Activated CD4-positive, alpha-beta memory T cell treated with anti-CD3 and anti-CD28 coated beads for 36 hours (primary cell): Measurements from ENCODE around the gene CAPRIN1. TPM values are rescaled to one million over a fixed set of nuclear protein-coding genes. Genes with fewer than 3 reads are reported as not detected.
A peak's percentile ranks its signal among the peaks of the same experiment; 100 is the strongest.

Experiments
- CTCF ChIA-PET: fragments of 350-600 bp; sonication (Branson Sonifier 250); formaldehyde crosslinking; loops from one replicate; lab custom pipeline; 2021; ENCODE audit warnings: antibody characterized with exemption, inconsistent platforms; lab: Charles Lee
- POLR2A ChIA-PET: fragments of 350-600 bp; sonication (Branson Sonifier 250); formaldehyde crosslinking; loops from one replicate; lab custom pipeline; 2021; ENCODE audit warnings: antibody characterized with exemption; lab: Charles Lee
- DNase-seq: peaks from one replicate; pipeline ENCODE4 v3.0.0-alpha.2; 2020
- H3K27ac Mint-ChIP-seq: one replicate; pipeline ENCODE4 v1.8.0; 2021; ENCODE audit warnings: mixed read lengths
- H3K27me3 Mint-ChIP-seq: one replicate; pipeline ENCODE4 v1.8.0; 2021; ENCODE audit warnings: mixed read lengths
- H3K36me3 Mint-ChIP-seq: one replicate; pipeline ENCODE4 v1.8.0; 2021; ENCODE audit warnings: mixed read lengths
- H3K4me1 Mint-ChIP-seq: one replicate; pipeline ENCODE4 v1.8.0; 2021; ENCODE audit warnings: low read depth, mixed read lengths
- H3K4me3 Mint-ChIP-seq: one replicate; pipeline ENCODE4 v1.8.0; 2021; ENCODE audit warnings: mild to moderate bottlenecking, mixed read lengths
- H3K9me3 Mint-ChIP-seq: one replicate; pipeline ENCODE4 v1.8.0; 2021; ENCODE audit warnings: mixed read lengths
- intact Hi-C: fragments of 100-400 bp; cut with micrococcal nuclease; formaldehyde crosslinking; loops from one replicate; pipeline ENCODE4 v1.15.1; 2023
- total RNA-seq, 2 experiments: library from RNA; stranded (reverse); gene quantifications; one replicate each; pipeline ENCODE4 v1.2.3, GENCODE V29; 2021

Gene CAPRIN1
- total RNA-seq, 2 experiments from 2014 or later: 261 to 264 TPM

- Mint-ChIP-seq H3K27me3 (peaks cover 4% of the 10 kb centered on the region), H3K4me1 (peaks cover 45% of the 10 kb centered on the region), H3K27ac (peak overlapping the region; percentile 98), H3K4me3 (peak overlapping the region; percentile 95), H3K9me3 (no peaks in the 10 kb centered on the region), H3K36me3 (peaks cover 40% of the 10 kb centered on the region)
- ChIA-PET CTCF (interaction anchor here (0.6 to 2.3 kb wide), 9 partner anchors 9 to 363 kb away, joined by 3 to 12 read pairs (median 4); partner anchors contain the start of genes ABTB2 and CAPRIN1), POLR2A (interaction anchor here (0.6 to 1.9 kb wide), 11 partner anchors 9 to 381 kb away, joined by 3 to 11 read pairs (median 3); partner anchors contain the start of genes ABTB2, CAPRIN1 and CAT)
- DNase-seq: no peak
- intact Hi-C loops: loop anchor here (1.0 to 5.0 kb wide), 7 partner anchors 18 to 335 kb away; partner anchors contain the start of genes ABTB2 and CAPRIN1
Measured at GRCh38 chr11:34104680-34105078, 53.1 kb downstream of the CAPRIN1 start.

- DNase-seq: peak; percentile 98
- Mint-ChIP-seq H3K4me3 (peak within 1 kb of the TSS; percentile 95), H3K4me1 (peaks cover 45% of the 10 kb centered on the region), H3K9me3 (no peaks in the 10 kb centered on the region), H3K27me3 (peaks cover 4% of the 10 kb centered on the region), H3K27ac (peak within 1 kb of the TSS; percentile 98), H3K36me3 (peaks cover 42% of the 10 kb centered on the region)
- CTCF ChIA-PET: interaction anchor here (0.5 to 2.3 kb wide), 11 partner anchors 10 to 362 kb away, joined by 3 to 12 read pairs (median 4); partner anchors contain the start of genes ABTB2 and CAPRIN1
- POLR2A ChIA-PET: interaction anchor here (0.6 to 1.9 kb wide), 11 partner anchors 10 to 381 kb away, joined by 3 to 11 read pairs (median 3); partner anchors contain the start of genes ABTB2, CAPRIN1 and CAT
- intact Hi-C loops: loop anchor here (1.0 to 5.0 kb wide), 7 partner anchors 19 to 334 kb away; partner anchors contain the start of genes ABTB2 and CAPRIN1
Measured at GRCh38 chr11:34105079-34105956, 53.8 kb downstream of the CAPRIN1 start, which contains the start of gene NAT10. TSS of gene NAT10 (plus strand) at chr11:34105629. CDS start at chr11:34108226, 2,597 bp downstream.

GRCh38 chr11:34105957-34106504 lies 54.5 kb downstream of the CAPRIN1 start:
- H3K4me1 Mint-ChIP-seq: peaks cover 45% of the 10 kb centered on the region
- no peaks in the 10 kb centered on the region for H3K9me3 Mint-ChIP-seq
- CTCF ChIA-PET: interaction anchor here (0.5 to 2.3 kb wide), 6 partner anchors 55 to 362 kb away, joined by 4 to 12 read pairs (median 4); partner anchors contain the start of genes ABTB2 and CAPRIN1
- intact Hi-C loops: loop anchor here (1.0 to 5.0 kb wide), 7 partner anchors 19 to 333 kb away; partner anchors contain the start of genes ABTB2 and CAPRIN1
- H3K27me3 Mint-ChIP-seq: peaks cover 4% of the 10 kb centered on the region
- no peak for DNase-seq
- H3K36me3 Mint-ChIP-seq: peaks cover 40% of the 10 kb centered on the region
- POLR2A ChIA-PET: interaction anchor here (0.6 to 1.9 kb wide), 10 partner anchors 9 to 252 kb away, joined by 3 to 11 read pairs (median 4); partner anchors contain the start of genes ABTB2 and CAPRIN1
- peak overlapping the region; percentile 98 for H3K27ac Mint-ChIP-seq
- peak overlapping the region; percentile 95 for H3K4me3 Mint-ChIP-seq

- ChIA-PET POLR2A (no interaction called here), CTCF (no interaction called here)
- peaks cover 55% of the 10 kb centered on the region for H3K36me3 Mint-ChIP-seq
Measured at GRCh38 chr11:34111722-34112270, 60.3 kb downstream of the CAPRIN1 start.

GRCh38 chr11:34114014-34114413 lies 62.5 kb downstream of the CAPRIN1 start:
- no peak overlapping the region for H3K4me3 Mint-ChIP-seq
- H3K4me1 Mint-ChIP-seq: peaks cover 5% of the 10 kb centered on the region
- H3K27me3 Mint-ChIP-seq: no peaks in the 10 kb centered on the region
- H3K9me3 Mint-ChIP-seq: no peaks in the 10 kb centered on the region
- CTCF ChIA-PET: no interaction called here
- H3K27ac Mint-ChIP-seq: no peak overlapping the region
- POLR2A ChIA-PET: no interaction called here
- DNase-seq: no peak
- H3K36me3 Mint-ChIP-seq: peaks cover 55% of the 10 kb centered on the region
- intact Hi-C loops: no loop called here

More at GRCh38 chr11:34111722-34112270, 60.3 kb downstream of the CAPRIN1 start:
- DNase-seq: no peak
- Mint-ChIP-seq H3K9me3 (no peaks in the 10 kb centered on the region), H3K4me1 (peaks cover 18% of the 10 kb centered on the region), H3K4me3 (no peak overlapping the region), H3K27me3 (no peaks in the 10 kb centered on the region), H3K27ac (no peak overlapping the region)
- intact Hi-C loops: no loop called here

- no peak for DNase-seq
- Mint-ChIP-seq H3K4me3 (no peak overlapping the region), H3K27ac (no peak overlapping the region), H3K4me1 (peaks cover under 1% of the 10 kb centered on the region), H3K36me3 (peaks cover 55% of the 10 kb centered on the region), H3K27me3 (no peaks in the 10 kb centered on the region), H3K9me3 (no peaks in the 10 kb centered on the region)
- CTCF ChIA-PET: no interaction called here
- POLR2A ChIA-PET: interaction anchor here (0.6 kb wide), 1 partner anchor 8 kb away, joined by 3 read pairs; no protein-coding TSS in a partner anchor
- intact Hi-C loops: no loop called here
Measured at GRCh38 chr11:34114471-34114870, 62.9 kb downstream of the CAPRIN1 start.

- ChIA-PET POLR2A (no interaction called here), CTCF (no interaction called here)
- intact Hi-C loops: no loop called here
- Mint-ChIP-seq H3K27ac (no peak overlapping the region), H3K9me3 (no peaks in the 10 kb centered on the region), H3K4me3 (no peak overlapping the region), H3K4me1 (no peaks in the 10 kb centered on the region), H3K36me3 (peaks cover 69% of the 10 kb centered on the region), H3K27me3 (no peaks in the 10 kb centered on the region)
- no peak for DNase-seq
Measured at GRCh38 chr11:34120651-34121050, 69.1 kb downstream of the CAPRIN1 start.

GRCh38 chr11:34124885-34125668 lies 73.5 kb downstream of the CAPRIN1 start:
- Mint-ChIP-seq H3K27me3 (no peaks in the 10 kb centered on the region), H3K36me3 (peaks cover 63% of the 10 kb centered on the region), H3K4me1 (no peaks in the 10 kb centered on the region), H3K27ac (no peak overlapping the region), H3K9me3 (no peaks in the 10 kb centered on the region), H3K4me3 (no peak overlapping the region)
- DNase-seq: no peak
- intact Hi-C loops: no loop called here
- CTCF ChIA-PET: no interaction called here
- POLR2A ChIA-PET: no interaction called here

- Mint-ChIP-seq H3K4me1 (no peaks in the 10 kb centered on the region), H3K27me3 (no peaks in the 10 kb centered on the region), H3K36me3 (peaks cover 64% of the 10 kb centered on the region), H3K9me3 (no peaks in the 10 kb centered on the region), H3K4me3 (no peak overlapping the region), H3K27ac (no peak overlapping the region)
- intact Hi-C loops: no loop called here
- ChIA-PET CTCF (interaction anchor here (1.4 kb wide), 1 partner anchor 47 kb away, joined by 4 read pairs; no protein-coding TSS in a partner anchor), POLR2A (interaction anchor here (0.6 kb wide), 1 partner anchor 275 kb away, joined by 3 read pairs; no protein-coding TSS in a partner anchor)
- DNase-seq: no peak
Measured at GRCh38 chr11:34126959-34127848, 75.7 kb downstream of the CAPRIN1 start.

- DNase-seq: no peak
- ChIA-PET CTCF (no interaction called here), POLR2A (no interaction called here)
- Mint-ChIP-seq H3K27ac (no peak overlapping the region), H3K4me3 (no peak overlapping the region), H3K4me1 (no peaks in the 10 kb centered on the region), H3K9me3 (no peaks in the 10 kb centered on the region), H3K36me3 (peaks cover 67% of the 10 kb centered on the region), H3K27me3 (no peaks in the 10 kb centered on the region)
- intact Hi-C loops: no loop called here
Measured at GRCh38 chr11:34128824-34129223, 77.3 kb downstream of the CAPRIN1 start.
